GM12878 (cell line): ENCODE data around the gene ARFGAP3. TPM values are rescaled to one million over a fixed set of nuclear protein-coding genes. Genes with fewer than 3 reads are reported as not detected.

Experiments
- ATF2 ChIP-seq: IDR thresholded peaks from 2 replicates; pipeline ENCODE4 v1.6.1; 2012; ENCODE audit warnings: low read length, inconsistent platforms
- ATF7 ChIP-seq: fragments of 450-650 bp; IDR thresholded peaks from 2 replicates; pipeline ENCODE4 v1.6.1; 2016; ENCODE audit warnings: low read depth, mild to moderate bottlenecking
- CBX5 ChIP-seq: sonication (generic); IDR thresholded peaks from 2 replicates; pipeline ENCODE4 v1.6.1; 2016; ENCODE audit warnings: low read depth, moderate library complexity, mild to moderate bottlenecking, inconsistent platforms
- FOXM1 ChIP-seq: IDR thresholded peaks from 2 replicates; pipeline ENCODE4 v1.6.1; 2012; ENCODE audit warnings: low read depth, mild to moderate bottlenecking, inconsistent platforms, low read length, moderate library complexity
- GATAD2B ChIP-seq: fragments of 450-650 bp; conservative IDR thresholded peaks from 2 replicates; pipeline ENCODE4 v1.6.1; 2017; ENCODE audit warnings: low read depth, mild to moderate bottlenecking, moderate library complexity
- HCFC1 ChIP-seq: fragments of 150-350 bp; IDR thresholded peaks from 2 replicates; pipeline ENCODE4 v1.6.1; 2014; ENCODE audit warnings: low read length
- IKZF1 ChIP-seq: fragments of 450-650 bp; conservative IDR thresholded peaks from 2 replicates; pipeline ENCODE4 v1.6.1; 2017; ENCODE audit warnings: antibody characterized with exemption, mild to moderate bottlenecking
- IRF4 ChIP-seq: IDR thresholded peaks from 2 replicates; pipeline ENCODE4 v1.6.1; 2011; ENCODE audit warnings: low read depth, low read length
- MTA3 ChIP-seq: IDR thresholded peaks from 2 replicates; pipeline ENCODE4 v1.6.1; 2012; ENCODE audit warnings: low read length, inconsistent platforms, borderline replicate concordance
- MYB ChIP-seq: fragments of 150-350 bp; IDR thresholded peaks from 2 replicates; pipeline ENCODE4 v1.6.1; 2014; ENCODE audit warnings: mild to moderate bottlenecking, low read depth, low read length, borderline replicate concordance
- NFIC ChIP-seq: IDR thresholded peaks from 2 replicates; pipeline ENCODE4 v1.6.1; 2012; ENCODE audit warnings: low read depth, mild to moderate bottlenecking, inconsistent platforms, low read length, moderate library complexity
- RELB ChIP-seq: fragments of 450-650 bp; IDR thresholded peaks from 2 replicates; pipeline ENCODE4 v1.6.1; 2017; ENCODE audit warnings: low read depth, mild to moderate bottlenecking, moderate library complexity
- SPI1 ChIP-seq: IDR thresholded peaks from 2 replicates; pipeline ENCODE4 v1.6.1; 2011; ENCODE audit warnings: low read depth, mild to moderate bottlenecking, low read length, moderate library complexity, borderline replicate concordance; ENCODE audit not compliant: insufficient read depth
- STAT1 ChIP-seq: fragments of 450-650 bp; conservative IDR thresholded peaks from 2 replicates; pipeline ENCODE4 v1.6.1; 2014; ENCODE audit warnings: antibody characterized with exemption, mild to moderate bottlenecking
- USF1 ChIP-seq: IDR thresholded peaks from 2 replicates; pipeline ENCODE4 v1.6.1; 2011; ENCODE audit warnings: borderline replicate concordance, low read depth, mild to moderate bottlenecking, moderate library complexity, mixed read lengths, low read length; ENCODE audit not compliant: insufficient read depth; ENCODE audit errors: extremely low read length
- ZBED1 ChIP-seq: IDR thresholded peaks from 2 replicates; pipeline ENCODE4 v1.6.1; 2016; ENCODE audit warnings: borderline replicate concordance
- ZNF217 ChIP-seq: fragments of 450-650 bp; IDR thresholded peaks from 2 replicates; pipeline ENCODE4 v1.6.1; 2017; ENCODE audit warnings: antibody characterized with exemption, mild to moderate bottlenecking
- ZNF687 ChIP-seq: fragments of 450-650 bp; IDR thresholded peaks from 2 replicates; pipeline ENCODE4 v1.6.1; 2017; ENCODE audit warnings: mild to moderate bottlenecking, moderate library complexity
- polyA plus RNA-seq, 11 experiments: library from polyadenylated mRNA; depleted of rRNA in 4 of 11; unstranded in 6 of 11; stranded (reverse) in 5 of 11; fragments of >200 nt; fragmentation: Nextera tagmentation in 4 of 11; fragmentation: Illumina TruSeq in 1 of 11; extraction: Ambion mirVana in 4 of 11; extraction: Trizol in 1 of 11; gene quantifications; 1 replicate in 1 of 11; 2 replicates in 10 of 11; pipeline versions ENCODE4 v1.2.1 to v1.2.3, GENCODE V29; 2011 to 2016; ENCODE audit warnings: inconsistent platforms in 2 of 11, missing spikeins in 2 of 11, low read depth in 1 of 11
- total RNA-seq, 4 experiments: library from RNA; depleted of rRNA in 3 of 4; stranded (reverse); fragments of >200 nt in 3 of 4; fragmentation: Illumina TruSeq in 1 of 4; extraction: Trizol in 1 of 4; gene quantifications; 2 replicates each; pipeline versions ENCODE4 v1.2.1 to v1.2.3, GENCODE V29; 2013 to 2021
- TF ChIP-seq, protein P1 (sequence below): fragments of 450-650 bp; IDR thresholded peaks from 2 replicates; pipeline ENCODE4 v1.6.1; 2016; ENCODE audit warnings: mild to moderate bottlenecking, moderate library complexity, borderline replicate concordance

ARFGAP3 gene
- total and polyA plus RNA-seq, 10 of the 15 experiments (the other 5 are each of a cell fraction or from before 2014, with no cell fraction given): 29.7 to 50.8 (median 39.5) TPM

DNA sequence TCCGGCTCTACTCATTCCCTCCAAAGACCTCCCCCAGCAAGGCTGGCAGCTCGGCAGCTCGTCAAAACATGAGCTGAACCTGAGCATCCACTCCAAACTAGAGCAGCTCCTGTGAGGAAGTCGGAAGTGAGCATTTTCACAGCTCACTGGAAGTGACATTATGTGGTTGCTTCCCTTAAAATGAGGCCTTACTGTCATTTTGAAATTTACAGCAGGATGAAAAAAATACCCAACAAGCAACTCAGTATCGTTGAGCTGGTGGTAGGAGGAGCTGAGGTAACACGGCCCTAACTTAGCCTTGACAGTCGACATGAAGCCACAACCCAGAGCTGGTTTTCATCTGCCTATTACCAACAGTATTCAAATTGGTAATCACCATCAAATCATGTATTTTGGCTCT is 38.0 kb upstream of the ARFGAP3 start (continued):
- TF ChIP-seq, protein P1, sequence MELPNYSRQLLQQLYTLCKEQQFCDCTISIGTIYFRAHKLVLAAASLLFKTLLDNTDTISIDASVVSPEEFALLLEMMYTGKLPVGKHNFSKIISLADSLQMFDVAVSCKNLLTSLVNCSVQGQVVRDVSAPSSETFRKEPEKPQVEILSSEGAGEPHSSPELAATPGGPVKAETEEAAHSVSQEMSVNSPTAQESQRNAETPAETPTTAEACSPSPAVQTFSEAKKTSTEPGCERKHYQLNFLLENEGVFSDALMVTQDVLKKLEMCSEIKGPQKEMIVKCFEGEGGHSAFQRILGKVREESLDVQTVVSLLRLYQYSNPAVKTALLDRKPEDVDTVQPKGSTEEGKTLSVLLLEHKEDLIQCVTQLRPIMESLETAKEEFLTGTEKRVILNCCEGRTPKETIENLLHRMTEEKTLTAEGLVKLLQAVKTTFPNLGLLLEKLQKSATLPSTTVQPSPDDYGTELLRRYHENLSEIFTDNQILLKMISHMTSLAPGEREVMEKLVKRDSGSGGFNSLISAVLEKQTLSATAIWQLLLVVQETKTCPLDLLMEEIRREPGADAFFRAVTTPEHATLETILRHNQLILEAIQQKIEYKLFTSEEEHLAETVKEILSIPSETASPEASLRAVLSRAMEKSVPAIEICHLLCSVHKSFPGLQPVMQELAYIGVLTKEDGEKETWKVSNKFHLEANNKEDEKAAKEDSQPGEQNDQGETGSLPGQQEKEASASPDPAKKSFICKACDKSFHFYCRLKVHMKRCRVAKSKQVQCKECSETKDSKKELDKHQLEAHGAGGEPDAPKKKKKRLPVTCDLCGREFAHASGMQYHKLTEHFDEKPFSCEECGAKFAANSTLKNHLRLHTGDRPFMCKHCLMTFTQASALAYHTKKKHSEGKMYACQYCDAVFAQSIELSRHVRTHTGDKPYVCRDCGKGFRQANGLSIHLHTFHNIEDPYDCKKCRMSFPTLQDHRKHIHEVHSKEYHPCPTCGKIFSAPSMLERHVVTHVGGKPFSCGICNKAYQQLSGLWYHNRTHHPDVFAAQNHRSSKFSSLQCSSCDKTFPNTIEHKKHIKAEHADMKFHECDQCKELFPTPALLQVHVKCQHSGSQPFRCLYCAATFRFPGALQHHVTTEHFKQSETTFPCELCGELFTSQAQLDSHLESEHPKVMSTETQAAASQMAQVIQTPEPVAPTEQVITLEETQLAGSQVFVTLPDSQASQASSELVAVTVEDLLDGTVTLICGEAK: no peak
- peak; percentile 85 for TF ChIP-seq IKZF1
- no peak for TF ChIP-seq STAT1
- peak; percentile 63; the same call in 1 of the 2 replicates for TF ChIP-seq ZNF687
- TF ChIP-seq NFIC: peak; percentile 65; the same call in 1 of the 2 replicates
- TF ChIP-seq ZBED1: peak; percentile 62; the same call in 1 of the 2 replicates
- TF ChIP-seq MYB: no peak
- TF ChIP-seq MTA3: 0 out of 2 replicates have a peak, but pooled peaks have one; percentile 61
- no peak for TF ChIP-seq USF1
- TF ChIP-seq GATAD2B: no peak
- peak; percentile 69; the same call in 1 of the 2 replicates for TF ChIP-seq SPI1
- TF ChIP-seq RELB: 0 out of 2 replicates have a peak, but pooled peaks have one; percentile 23
- TF ChIP-seq FOXM1: 0 out of 2 replicates have a peak, but pooled peaks have one; percentile 46
- peak; percentile 45; the same call in 1 of the 2 replicates for TF ChIP-seq ATF2
- no peak for TF ChIP-seq HCFC1
- no peak for TF ChIP-seq CBX5
- no peak for TF ChIP-seq ZNF217
- TF ChIP-seq IRF4: 0 out of 2 replicates have a peak, but pooled peaks have one; percentile 47
- TF ChIP-seq ATF7: no peak
